ENCODE data around the gene ANGPTL1.
A peak's percentile ranks its signal among the peaks of the same experiment; 100 is the strongest.

Gene ANGPTL1

GRCh38 chr1:178870944-178871343, at the start of gene ANGPTL1:
Gene ANGPTL1, minus strand, starts transcription at chr1:178871077. Its CDS starts 5,301 bp downstream, at chr1:178865776.
- DNase-seq (ENCODE audit: low spot score), result peak; percentile 79

GRCh38 chr1:178919581-178919980, 48.7 kb upstream of the ANGPTL1 start:
- no peak for DNase-seq (ENCODE audit: low spot score)

GRCh38 chr1:178918955-178919354, 48.1 kb upstream of the ANGPTL1 start:
- no peak for DNase-seq (ENCODE audit: low spot score)

GRCh38 chr1:178918308-178918707, 47.4 kb upstream of the ANGPTL1 start:
- DNase-seq (ENCODE audit: low spot score), result no peak

GRCh38 chr1:178916448-178917174, 45.7 kb upstream of the ANGPTL1 start:
- DNase-seq (ENCODE audit: low spot score), result peak; percentile 34

- DNase-seq (ENCODE audit: low spot score), result no peak
Observed at GRCh38 chr1:178912597-178912996, 41.7 kb upstream of the ANGPTL1 start.

- no peak for DNase-seq (ENCODE audit: low spot score)
Observed at GRCh38 chr1:178910023-178910422, 39.1 kb upstream of the ANGPTL1 start.

- no peak for DNase-seq (ENCODE audit: low spot score)
Observed at GRCh38 chr1:178908358-178908757, 37.5 kb upstream of the ANGPTL1 start.

- no peak for DNase-seq (ENCODE audit: low spot score)
Observed at GRCh38 chr1:178901482-178902125, 30.7 kb upstream of the ANGPTL1 start.

- no peak for DNase-seq (ENCODE audit: low spot score)
Observed at GRCh38 chr1:178899402-178899801, 28.5 kb upstream of the ANGPTL1 start.

GRCh38 chr1:178898401-178898800, 27.5 kb upstream of the ANGPTL1 start:
- no peak for DNase-seq (ENCODE audit: low spot score)

- DNase-seq (ENCODE audit: low spot score), result no peak
Observed at GRCh38 chr1:178895928-178896327, 25.1 kb upstream of the ANGPTL1 start.

- DNase-seq (ENCODE audit: low spot score), result no peak
Observed at GRCh38 chr1:178886551-178886950, 15.7 kb upstream of the ANGPTL1 start.

- DNase-seq (ENCODE audit: low spot score), result no peak
Observed at GRCh38 chr1:178885869-178886268, 15.0 kb upstream of the ANGPTL1 start.

- no peak for DNase-seq (ENCODE audit: low spot score)
Observed at GRCh38 chr1:178881950-178882349, 11.1 kb upstream of the ANGPTL1 start.

GRCh38 chr1:178877896-178878295, 7.0 kb upstream of the ANGPTL1 start:
- DNase-seq (ENCODE audit: low spot score), result no peak

- DNase-seq (ENCODE audit: low spot score), result no peak
Observed at GRCh38 chr1:178875936-178876335, 5.1 kb upstream of the ANGPTL1 start.

- no peak for DNase-seq (ENCODE audit: low spot score)
Observed at GRCh38 chr1:178874966-178875365, 4.1 kb upstream of the ANGPTL1 start.

GRCh38 chr1:178871551-178872320, 859 bp upstream of the ANGPTL1 start:
- no peak for DNase-seq (ENCODE audit: low spot score)

GRCh38 chr1:178870221-178870620, 656 bp downstream of the ANGPTL1 start:
- DNase-seq (ENCODE audit: low spot score), result no peak

GRCh38 chr1:178869119-178869697, 1.7 kb downstream of the ANGPTL1 start:
- no peak for DNase-seq (ENCODE audit: low spot score)

- DNase-seq (ENCODE audit: low spot score), result no peak
Observed at GRCh38 chr1:178868706-178869105, 2.2 kb downstream of the ANGPTL1 start.

GRCh38 chr1:178867670-178868069, 3.2 kb downstream of the ANGPTL1 start:
- DNase-seq (ENCODE audit: low spot score), result no peak
